HL-60 (cell line): ENCODE measurements around the gene YWHAG.
"Not testable (repeated sequence)": the region's sequence is repeated elsewhere in the genome, so short reads cannot be mapped to it uniquely, and the experiment has no call there.

Source experiments
- DNase-seq, 2 experiments: peaks; one replicate each; pipeline ENCODE4 v3.0.0-alpha.2; 2010 to 2020; ENCODE audit warnings: low read depth in 1 of 2, low spot score in 1 of 2
- H3K27ac ChIP-seq: fragments of 250-450 bp; sonication (Bioruptor Pico); replicated peaks from 2 replicates; pipeline ENCODE4 v1.5.1; 2020; ENCODE audit warnings: mild to moderate bottlenecking, moderate library complexity
- H3K27me3 ChIP-seq: fragments of 250-450 bp; sonication (Bioruptor Pico); 2 replicates; pipeline ENCODE4 v1.5.1; 2021; ENCODE audit warnings: mild to moderate bottlenecking, moderate library complexity; ENCODE audit not compliant: insufficient read depth, poor library complexity, severe bottlenecking
- H3K4me3 ChIP-seq: replicated peaks from 2 replicates; pipeline ENCODE4 v1.5.1; 2011; ENCODE audit warnings: mild to moderate bottlenecking, control low read depth, low read length; ENCODE audit not compliant: insufficient read depth
- GABPA ChIP-seq: IDR thresholded peaks from 2 replicates; pipeline ENCODE4 v1.6.1; 2012; ENCODE audit warnings: low read depth
- POLR2AphosphoS5 ChIP-seq: IDR thresholded peaks from 2 replicates; pipeline ENCODE4 v1.6.1; 2012; ENCODE audit warnings: low read depth
- REST ChIP-seq: IDR thresholded peaks from 2 replicates; pipeline ENCODE4 v1.6.1; 2012; ENCODE audit warnings: low read depth; ENCODE audit not compliant: insufficient replicate concordance
- SPI1 ChIP-seq: IDR thresholded peaks from 2 replicates; pipeline ENCODE4 v1.6.1; 2012; ENCODE audit warnings: low read depth, mild to moderate bottlenecking, borderline replicate concordance
- TF ChIP-seq, protein P1 (sequence below): IDR thresholded peaks from one replicate; pipeline ENCODE4 v1.5.1; 2011; ENCODE audit warnings: low read length, control low read depth, inconsistent platforms; ENCODE audit not compliant: insufficient read depth

YWHAG gene

GRCh38 chr7:76291351-76292212 is 67.2 kb downstream of the YWHAG start:
- peak; percentile 89 to 92 for DNase-seq
- peak overlapping the region; percentile 54 for H3K27ac ChIP-seq
- H3K4me3 ChIP-seq, result peak overlapping the region; percentile 38
- H3K27me3 ChIP-seq, result no peaks in the 10 kb centered on the region
- TF ChIP-seq GABPA, result no peak
- TF ChIP-seq, protein P1, sequence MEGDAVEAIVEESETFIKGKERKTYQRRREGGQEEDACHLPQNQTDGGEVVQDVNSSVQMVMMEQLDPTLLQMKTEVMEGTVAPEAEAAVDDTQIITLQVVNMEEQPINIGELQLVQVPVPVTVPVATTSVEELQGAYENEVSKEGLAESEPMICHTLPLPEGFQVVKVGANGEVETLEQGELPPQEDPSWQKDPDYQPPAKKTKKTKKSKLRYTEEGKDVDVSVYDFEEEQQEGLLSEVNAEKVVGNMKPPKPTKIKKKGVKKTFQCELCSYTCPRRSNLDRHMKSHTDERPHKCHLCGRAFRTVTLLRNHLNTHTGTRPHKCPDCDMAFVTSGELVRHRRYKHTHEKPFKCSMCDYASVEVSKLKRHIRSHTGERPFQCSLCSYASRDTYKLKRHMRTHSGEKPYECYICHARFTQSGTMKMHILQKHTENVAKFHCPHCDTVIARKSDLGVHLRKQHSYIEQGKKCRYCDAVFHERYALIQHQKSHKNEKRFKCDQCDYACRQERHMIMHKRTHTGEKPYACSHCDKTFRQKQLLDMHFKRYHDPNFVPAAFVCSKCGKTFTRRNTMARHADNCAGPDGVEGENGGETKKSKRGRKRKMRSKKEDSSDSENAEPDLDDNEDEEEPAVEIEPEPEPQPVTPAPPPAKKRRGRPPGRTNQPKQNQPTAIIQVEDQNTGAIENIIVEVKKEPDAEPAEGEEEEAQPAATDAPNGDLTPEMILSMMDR, result peak; percentile 96
- TF ChIP-seq POLR2AphosphoS5, result no peak
- no peak for TF ChIP-seq SPI1
- no peak for TF ChIP-seq REST

GRCh38 chr7:76290847-76291350 is 67.9 kb downstream of the YWHAG start:
- not testable (repeated sequence) for DNase-seq, H3K27me3 ChIP-seq, H3K4me3 ChIP-seq, H3K27ac ChIP-seq

GRCh38 chr7:76286842-76287403 is 71.9 kb downstream of the YWHAG start:
- H3K4me3 ChIP-seq, result no peak overlapping the region
- DNase-seq, result no peak
- H3K27me3 ChIP-seq, result peaks cover 17% of the 10 kb centered on the region
- TF ChIP-seq POLR2AphosphoS5, result no peak
- TF ChIP-seq, protein P1, result no peak
- TF ChIP-seq GABPA, result no peak
- no peak for TF ChIP-seq SPI1
- no peak for TF ChIP-seq REST
- no peak overlapping the region for H3K27ac ChIP-seq

- peaks cover 22% of the 10 kb centered on the region for H3K27me3 ChIP-seq
- TF ChIP-seq SPI1 (no peak), POLR2AphosphoS5 (no peak), REST (no peak), GABPA (no peak)
- TF ChIP-seq, protein P1, result no peak
- DNase-seq, result no peak
- H3K4me3 ChIP-seq, result no peak overlapping the region
- H3K27ac ChIP-seq, result no peak overlapping the region
Observed at GRCh38 chr7:76285604-76286374, 73.0 kb downstream of the YWHAG start.
